HCT116 (cell line): ENCODE results near the gene PHLDB3.

Experiments used
- CEBPB ChIP-seq: IDR thresholded peaks from 2 replicates; pipeline ENCODE4 v1.6.1; 2012; ENCODE audit warnings: low read depth
- EZH2 ChIP-seq: fragments of 200-600 bp; sonication (generic); IDR thresholded peaks from 2 replicates; pipeline ENCODE4 v1.6.1; 2017; ENCODE audit warnings: antibody characterized with exemption, mixed run types
- EZH2phosphoT487 ChIP-seq: fragments of 200-600 bp; IDR thresholded peaks from 2 replicates; pipeline ENCODE4 v1.6.1; 2018; ENCODE audit warnings: antibody characterized with exemption, borderline replicate concordance
- POLR2A ChIP-seq: IDR thresholded peaks from 2 replicates; pipeline ENCODE4 v1.7.0; 2011; ENCODE audit warnings: borderline replicate concordance; ENCODE audit not compliant: insufficient read depth, insufficient read length; ENCODE audit errors: extremely low read depth
- RAD21 ChIP-seq: IDR thresholded peaks from 2 replicates; pipeline ENCODE4 v1.6.1; 2012; ENCODE audit warnings: low read depth, mild to moderate bottlenecking
- SIN3A ChIP-seq: IDR thresholded peaks from 2 replicates; pipeline ENCODE4 v1.6.1; 2012; ENCODE audit warnings: low read depth
- SP1 ChIP-seq: IDR thresholded peaks from 2 replicates; pipeline ENCODE4 v1.6.1; 2012; ENCODE audit warnings: low read depth
- TCF7L2 ChIP-seq: IDR thresholded peaks from 2 replicates; pipeline ENCODE4 v1.7.0; 2011; ENCODE audit warnings: borderline replicate concordance, inconsistent platforms; ENCODE audit not compliant: insufficient read depth, insufficient read length; ENCODE audit errors: extremely low read depth
- YY1 ChIP-seq: IDR thresholded peaks from 2 replicates; pipeline ENCODE4 v1.6.1; 2011; ENCODE audit warnings: low read length, low read depth, moderate library complexity, mild to moderate bottlenecking; ENCODE audit not compliant: insufficient replicate concordance; ENCODE audit errors: extremely low read depth
- ZNF274 ChIP-seq: fragments of 200-500 bp; sonication (Bioruptor generic); IDR thresholded peaks from 2 replicates; pipeline ENCODE4 v1.6.1; 2014; ENCODE audit warnings: mild to moderate bottlenecking, low read depth, low read length, inconsistent platforms
- TF ChIP-seq, protein P1 (sequence below), 3 experiments: fragments of 200-600 bp in 1 of 3; sonication (generic) in 1 of 3; IDR thresholded peaks in 2 of 3; conservative IDR thresholded peaks in 1 of 3; 2 replicates each; pipeline ENCODE4 v1.5.1; 2012 to 2017; ENCODE audit warnings: low read depth in 2 of 3, low read length in 2 of 3, antibody characterized with exemption in 1 of 3, borderline replicate concordance in 1 of 3, control low read depth in 1 of 3, mild to moderate bottlenecking in 1 of 3, mixed read lengths in 1 of 3, mixed run types in 1 of 3, moderate library complexity in 1 of 3; ENCODE audit not compliant: insufficient read depth in 1 of 3
- TF ChIP-seq, protein P2 (sequence below): IDR thresholded peaks from 2 replicates; pipeline ENCODE4 v1.6.1; 2012; ENCODE audit warnings: low read depth
- TF ChIP-seq, protein P3 (sequence below): IDR thresholded peaks from 2 replicates; pipeline ENCODE4 v1.6.1; 2012

DNA sequence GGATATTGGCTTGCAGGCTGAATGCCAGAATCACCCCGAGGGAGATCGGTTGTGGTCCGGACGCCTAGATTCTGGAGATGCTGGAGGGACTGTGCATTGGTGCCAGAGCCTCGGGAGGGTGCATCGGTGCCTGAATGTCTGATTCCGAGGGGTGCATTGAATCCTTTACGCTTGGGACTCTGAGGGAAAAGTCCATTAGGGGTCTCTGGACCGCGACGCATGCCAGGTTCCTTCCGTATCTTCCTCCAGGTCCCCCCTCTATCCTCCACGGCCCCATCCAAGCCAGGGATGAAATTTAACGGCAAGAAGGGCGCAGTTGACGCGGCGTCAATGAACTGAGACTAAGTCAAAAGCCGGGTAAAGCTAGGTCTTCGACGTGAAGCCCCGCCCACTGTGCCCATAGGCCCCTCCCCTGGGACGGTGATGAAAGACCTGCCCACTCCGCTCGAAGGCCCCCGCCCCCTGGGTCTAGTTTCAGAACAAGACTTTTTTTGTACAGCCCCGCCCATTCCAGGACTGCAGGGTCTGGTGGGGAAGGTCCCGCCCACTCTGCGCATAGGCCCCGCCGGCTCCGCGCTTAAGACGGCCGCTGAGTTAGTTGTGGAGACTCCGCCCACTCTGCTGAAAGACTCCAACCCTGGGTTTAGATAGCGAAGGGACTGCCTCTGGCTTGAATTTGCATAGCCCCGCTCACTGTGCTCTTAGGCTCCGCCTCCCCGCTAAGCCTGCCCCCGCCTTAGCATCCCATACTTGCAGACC, 29.2 kb upstream of the PHLDB3 start:
- TF ChIP-seq, protein P1, sequence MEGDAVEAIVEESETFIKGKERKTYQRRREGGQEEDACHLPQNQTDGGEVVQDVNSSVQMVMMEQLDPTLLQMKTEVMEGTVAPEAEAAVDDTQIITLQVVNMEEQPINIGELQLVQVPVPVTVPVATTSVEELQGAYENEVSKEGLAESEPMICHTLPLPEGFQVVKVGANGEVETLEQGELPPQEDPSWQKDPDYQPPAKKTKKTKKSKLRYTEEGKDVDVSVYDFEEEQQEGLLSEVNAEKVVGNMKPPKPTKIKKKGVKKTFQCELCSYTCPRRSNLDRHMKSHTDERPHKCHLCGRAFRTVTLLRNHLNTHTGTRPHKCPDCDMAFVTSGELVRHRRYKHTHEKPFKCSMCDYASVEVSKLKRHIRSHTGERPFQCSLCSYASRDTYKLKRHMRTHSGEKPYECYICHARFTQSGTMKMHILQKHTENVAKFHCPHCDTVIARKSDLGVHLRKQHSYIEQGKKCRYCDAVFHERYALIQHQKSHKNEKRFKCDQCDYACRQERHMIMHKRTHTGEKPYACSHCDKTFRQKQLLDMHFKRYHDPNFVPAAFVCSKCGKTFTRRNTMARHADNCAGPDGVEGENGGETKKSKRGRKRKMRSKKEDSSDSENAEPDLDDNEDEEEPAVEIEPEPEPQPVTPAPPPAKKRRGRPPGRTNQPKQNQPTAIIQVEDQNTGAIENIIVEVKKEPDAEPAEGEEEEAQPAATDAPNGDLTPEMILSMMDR (IDR thresholded peaks at IDR 0.05 in 2 of 3, conservative IDR thresholded peaks at IDR 0.05 in 1 of 3; ENCODE audit: borderline replicate concordance in 1 of 3, insufficient read depth in 1 of 3, low read depth in 2 of 3, low read length in 2 of 3) = no peak
- TF ChIP-seq POLR2A = no peak
- TF ChIP-seq SIN3A = no peak
- TF ChIP-seq, protein P2, sequence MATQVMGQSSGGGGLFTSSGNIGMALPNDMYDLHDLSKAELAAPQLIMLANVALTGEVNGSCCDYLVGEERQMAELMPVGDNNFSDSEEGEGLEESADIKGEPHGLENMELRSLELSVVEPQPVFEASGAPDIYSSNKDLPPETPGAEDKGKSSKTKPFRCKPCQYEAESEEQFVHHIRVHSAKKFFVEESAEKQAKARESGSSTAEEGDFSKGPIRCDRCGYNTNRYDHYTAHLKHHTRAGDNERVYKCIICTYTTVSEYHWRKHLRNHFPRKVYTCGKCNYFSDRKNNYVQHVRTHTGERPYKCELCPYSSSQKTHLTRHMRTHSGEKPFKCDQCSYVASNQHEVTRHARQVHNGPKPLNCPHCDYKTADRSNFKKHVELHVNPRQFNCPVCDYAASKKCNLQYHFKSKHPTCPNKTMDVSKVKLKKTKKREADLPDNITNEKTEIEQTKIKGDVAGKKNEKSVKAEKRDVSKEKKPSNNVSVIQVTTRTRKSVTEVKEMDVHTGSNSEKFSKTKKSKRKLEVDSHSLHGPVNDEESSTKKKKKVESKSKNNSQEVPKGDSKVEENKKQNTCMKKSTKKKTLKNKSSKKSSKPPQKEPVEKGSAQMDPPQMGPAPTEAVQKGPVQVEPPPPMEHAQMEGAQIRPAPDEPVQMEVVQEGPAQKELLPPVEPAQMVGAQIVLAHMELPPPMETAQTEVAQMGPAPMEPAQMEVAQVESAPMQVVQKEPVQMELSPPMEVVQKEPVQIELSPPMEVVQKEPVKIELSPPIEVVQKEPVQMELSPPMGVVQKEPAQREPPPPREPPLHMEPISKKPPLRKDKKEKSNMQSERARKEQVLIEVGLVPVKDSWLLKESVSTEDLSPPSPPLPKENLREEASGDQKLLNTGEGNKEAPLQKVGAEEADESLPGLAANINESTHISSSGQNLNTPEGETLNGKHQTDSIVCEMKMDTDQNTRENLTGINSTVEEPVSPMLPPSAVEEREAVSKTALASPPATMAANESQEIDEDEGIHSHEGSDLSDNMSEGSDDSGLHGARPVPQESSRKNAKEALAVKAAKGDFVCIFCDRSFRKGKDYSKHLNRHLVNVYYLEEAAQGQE = no peak
- no peak for TF ChIP-seq YY1
- TF ChIP-seq, protein P3, sequence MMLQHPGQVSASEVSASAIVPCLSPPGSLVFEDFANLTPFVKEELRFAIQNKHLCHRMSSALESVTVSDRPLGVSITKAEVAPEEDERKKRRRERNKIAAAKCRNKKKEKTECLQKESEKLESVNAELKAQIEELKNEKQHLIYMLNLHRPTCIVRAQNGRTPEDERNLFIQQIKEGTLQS = no peak
- TF ChIP-seq CEBPB = no peak; the same call in 1 of the 2 replicates
- no peak for TF ChIP-seq RAD21
- TF ChIP-seq ZNF274 = no peak
- peak; percentile 56 for TF ChIP-seq SP1
- TF ChIP-seq TCF7L2 = no peak
- no peak for TF ChIP-seq EZH2
- TF ChIP-seq EZH2phosphoT487 = no peak
